Loucy (cell line): Measurements from ENCODE around the gene CLNS1A.

Experiments
- EZH2phosphoT487 ChIP-seq: fragments of 200-600 bp; IDR thresholded peaks from 2 replicates; pipeline ENCODE4 v1.6.1; 2018; ENCODE audit warnings: antibody characterized with exemption, mild to moderate bottlenecking, moderate library complexity, borderline replicate concordance
- TF ChIP-seq, protein P1 (sequence below): fragments of 200-600 bp; sonication (generic); conservative IDR thresholded peaks from 2 replicates; pipeline ENCODE4 v1.5.1; 2014; ENCODE audit warnings: mild to moderate bottlenecking, antibody characterized with exemption, low read length

DNA sequence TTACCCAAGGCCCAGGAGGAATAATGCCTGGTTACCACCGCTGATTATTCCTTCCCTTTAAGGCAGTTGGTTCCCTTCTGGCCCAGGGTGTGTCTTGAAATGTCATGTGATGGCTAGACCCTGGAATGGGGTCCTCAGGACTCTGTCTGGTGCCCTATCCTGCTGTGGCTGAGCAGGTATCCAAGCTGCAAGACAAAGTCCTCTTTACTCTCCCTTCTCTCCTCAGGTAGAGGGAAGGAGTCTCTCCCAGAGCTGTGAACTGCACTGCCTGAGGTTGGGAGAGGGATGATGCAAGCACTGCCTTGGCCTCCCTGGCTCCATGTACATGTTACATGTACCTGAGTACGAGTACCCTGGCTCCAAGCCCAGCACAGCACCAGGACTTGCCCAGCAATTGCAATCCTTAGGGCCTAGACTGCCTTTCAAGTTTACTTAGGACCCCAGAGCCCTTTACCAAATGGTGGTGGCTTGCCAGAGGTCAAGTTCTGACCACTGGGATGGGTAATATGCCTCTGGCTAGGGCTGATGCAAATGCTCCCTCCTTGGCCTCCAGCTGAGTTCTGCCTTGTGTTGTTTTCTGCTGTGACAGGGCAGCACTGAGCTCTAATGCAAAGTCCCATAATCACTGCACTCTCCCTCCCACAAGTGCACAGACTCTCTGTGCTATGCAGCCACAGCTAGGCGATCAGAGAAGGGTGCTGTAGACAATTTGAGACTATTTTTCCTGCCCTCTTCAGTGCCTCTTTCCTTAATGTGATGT is 68.5 kb downstream of the CLNS1A start:
- TF ChIP-seq, protein P1, sequence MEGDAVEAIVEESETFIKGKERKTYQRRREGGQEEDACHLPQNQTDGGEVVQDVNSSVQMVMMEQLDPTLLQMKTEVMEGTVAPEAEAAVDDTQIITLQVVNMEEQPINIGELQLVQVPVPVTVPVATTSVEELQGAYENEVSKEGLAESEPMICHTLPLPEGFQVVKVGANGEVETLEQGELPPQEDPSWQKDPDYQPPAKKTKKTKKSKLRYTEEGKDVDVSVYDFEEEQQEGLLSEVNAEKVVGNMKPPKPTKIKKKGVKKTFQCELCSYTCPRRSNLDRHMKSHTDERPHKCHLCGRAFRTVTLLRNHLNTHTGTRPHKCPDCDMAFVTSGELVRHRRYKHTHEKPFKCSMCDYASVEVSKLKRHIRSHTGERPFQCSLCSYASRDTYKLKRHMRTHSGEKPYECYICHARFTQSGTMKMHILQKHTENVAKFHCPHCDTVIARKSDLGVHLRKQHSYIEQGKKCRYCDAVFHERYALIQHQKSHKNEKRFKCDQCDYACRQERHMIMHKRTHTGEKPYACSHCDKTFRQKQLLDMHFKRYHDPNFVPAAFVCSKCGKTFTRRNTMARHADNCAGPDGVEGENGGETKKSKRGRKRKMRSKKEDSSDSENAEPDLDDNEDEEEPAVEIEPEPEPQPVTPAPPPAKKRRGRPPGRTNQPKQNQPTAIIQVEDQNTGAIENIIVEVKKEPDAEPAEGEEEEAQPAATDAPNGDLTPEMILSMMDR: no peak
- no peak for TF ChIP-seq EZH2phosphoT487
